KMS-11 (cell line): ENCODE data around the gene NT5DC1.

Source experiments
- H2AFZ ChIP-seq: fragments of 200-600 bp; sonication (generic); 2 replicates; pipeline ENCODE4 v1.6.1; 2016; ENCODE audit warnings: antibody characterized with exemption, mixed run types, low read depth
- H3K27ac ChIP-seq: fragments of 200-600 bp; sonication (generic); 2 replicates; pipeline ENCODE4 v1.6.1; 2016; ENCODE audit warnings: mild to moderate bottlenecking, mixed run types
- H3K27me3 ChIP-seq: fragments of 200-600 bp; sonication (generic); 2 replicates; pipeline ENCODE4 v1.6.1; 2017; ENCODE audit warnings: mild to moderate bottlenecking, low read depth, mixed run types, moderate library complexity; ENCODE audit not compliant: insufficient read depth
- H3K36me3 ChIP-seq: fragments of 200-600 bp; sonication (generic); 2 replicates; pipeline ENCODE4 v1.6.1; 2017; ENCODE audit warnings: mild to moderate bottlenecking, mixed run types; ENCODE audit not compliant: insufficient read depth
- H3K4me1 ChIP-seq: fragments of 200-600 bp; sonication (generic); 2 replicates; pipeline ENCODE4 v1.6.1; 2016; ENCODE audit warnings: mild to moderate bottlenecking, low read depth, mixed run types; ENCODE audit not compliant: poor library complexity, severe bottlenecking
- H3K4me2 ChIP-seq: fragments of 200-600 bp; sonication (generic); 2 replicates; pipeline ENCODE4 v1.7.0; 2016; ENCODE audit warnings: mild to moderate bottlenecking, mixed run types
- H3K4me3 ChIP-seq: fragments of 200-600 bp; sonication (generic); IDR thresholded peaks from 2 replicates; pipeline ENCODE4 v1.6.1; 2017; ENCODE audit warnings: low read depth, low read length, mixed read lengths; ENCODE audit not compliant: insufficient read depth
- H3K79me2 ChIP-seq: fragments of 200-600 bp; sonication (generic); 2 replicates; pipeline ENCODE4 v1.6.1; 2016; ENCODE audit warnings: low read depth, mixed run types; ENCODE audit not compliant: insufficient read depth
- H3K9ac ChIP-seq: fragments of 200-600 bp; sonication (generic); 2 replicates; pipeline ENCODE4 v1.6.1; 2016; ENCODE audit warnings: mild to moderate bottlenecking, mixed run types
- H4K20me1 ChIP-seq: fragments of 200-600 bp; sonication (generic); 2 replicates; pipeline ENCODE4 v1.6.1; 2016; ENCODE audit warnings: mild to moderate bottlenecking, mixed run types; ENCODE audit not compliant: insufficient read depth
- TF ChIP-seq, protein P1 (sequence below): fragments of 200-600 bp; sonication (generic); conservative IDR thresholded peaks from 2 replicates; pipeline ENCODE4 v1.6.1; 2017; ENCODE audit warnings: low read depth, mild to moderate bottlenecking, antibody characterized with exemption, low read length, moderate library complexity, mixed read lengths

NT5DC1 gene

DNA sequence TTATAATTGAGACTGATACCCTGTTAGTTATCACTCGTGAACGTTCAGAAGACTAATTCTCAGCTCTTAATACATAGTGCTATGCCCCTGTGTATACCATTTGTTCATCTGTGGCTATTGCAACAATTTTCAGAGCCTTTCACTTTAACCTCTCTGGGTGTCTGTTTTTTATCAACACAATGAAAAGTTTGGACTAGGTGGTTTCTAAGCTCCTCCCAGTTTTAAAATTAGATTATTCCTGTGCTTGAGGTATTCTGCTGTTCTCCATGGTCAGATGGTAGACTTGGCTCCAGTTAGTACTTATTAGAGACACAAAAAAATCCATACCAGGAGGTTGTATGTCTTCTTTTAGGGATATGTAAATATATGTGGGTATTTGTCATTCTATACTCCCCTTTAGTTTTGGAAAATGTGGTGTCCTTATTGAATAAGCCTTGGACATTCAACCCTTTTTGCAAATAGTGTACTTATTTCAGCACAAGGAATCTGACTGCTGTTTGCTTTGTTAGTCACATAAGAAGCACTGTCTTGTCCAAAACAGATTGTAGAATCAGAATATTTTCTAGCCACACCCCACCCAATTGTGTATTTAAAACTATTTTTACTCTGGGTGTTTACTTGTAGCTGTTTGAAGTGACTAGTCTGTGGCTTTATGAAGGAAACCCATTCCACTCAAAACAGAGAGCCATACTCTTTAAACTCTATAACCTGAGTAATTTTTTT is 27.3 kb downstream of the NT5DC1 start:
- TF ChIP-seq, protein P1, sequence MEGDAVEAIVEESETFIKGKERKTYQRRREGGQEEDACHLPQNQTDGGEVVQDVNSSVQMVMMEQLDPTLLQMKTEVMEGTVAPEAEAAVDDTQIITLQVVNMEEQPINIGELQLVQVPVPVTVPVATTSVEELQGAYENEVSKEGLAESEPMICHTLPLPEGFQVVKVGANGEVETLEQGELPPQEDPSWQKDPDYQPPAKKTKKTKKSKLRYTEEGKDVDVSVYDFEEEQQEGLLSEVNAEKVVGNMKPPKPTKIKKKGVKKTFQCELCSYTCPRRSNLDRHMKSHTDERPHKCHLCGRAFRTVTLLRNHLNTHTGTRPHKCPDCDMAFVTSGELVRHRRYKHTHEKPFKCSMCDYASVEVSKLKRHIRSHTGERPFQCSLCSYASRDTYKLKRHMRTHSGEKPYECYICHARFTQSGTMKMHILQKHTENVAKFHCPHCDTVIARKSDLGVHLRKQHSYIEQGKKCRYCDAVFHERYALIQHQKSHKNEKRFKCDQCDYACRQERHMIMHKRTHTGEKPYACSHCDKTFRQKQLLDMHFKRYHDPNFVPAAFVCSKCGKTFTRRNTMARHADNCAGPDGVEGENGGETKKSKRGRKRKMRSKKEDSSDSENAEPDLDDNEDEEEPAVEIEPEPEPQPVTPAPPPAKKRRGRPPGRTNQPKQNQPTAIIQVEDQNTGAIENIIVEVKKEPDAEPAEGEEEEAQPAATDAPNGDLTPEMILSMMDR = no peak
- no peak overlapping the region for H3K4me2 ChIP-seq

DNA sequence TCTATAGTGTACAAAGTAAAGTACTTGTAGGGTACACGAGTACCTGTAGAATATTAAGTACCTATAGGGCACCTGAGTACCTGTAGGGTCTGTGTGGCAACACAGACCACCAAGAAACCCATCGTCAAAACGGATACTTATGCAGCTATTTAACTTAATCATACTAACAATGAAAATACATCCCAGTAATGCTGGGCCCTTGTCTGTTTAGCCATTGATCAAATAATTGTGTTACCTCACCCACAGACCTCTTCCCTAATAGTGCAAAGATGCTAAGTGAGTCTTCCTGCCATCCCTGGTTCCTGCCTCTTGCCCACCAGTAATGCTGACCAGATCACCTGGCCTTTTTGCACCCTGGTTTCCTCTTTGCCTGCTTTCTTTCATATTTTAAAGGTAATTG is 32.8 kb downstream of the NT5DC1 start:
- no peaks in the 10 kb centered on the region for H3K27me3 ChIP-seq
- no peaks in the 10 kb centered on the region for H3K79me2 ChIP-seq
- H3K27ac ChIP-seq = no peak overlapping the region
- TF ChIP-seq, protein P1 = no peak
- no peaks in the 10 kb centered on the region for H4K20me1 ChIP-seq
- no peak overlapping the region for H3K4me3 ChIP-seq
- no peaks in the 10 kb centered on the region for H3K4me1 ChIP-seq
- H3K9ac ChIP-seq = no peak overlapping the region
- no peaks in the 10 kb centered on the region for H3K36me3 ChIP-seq
- no peak overlapping the region for H3K4me2 ChIP-seq
- no peak overlapping the region for H2AFZ ChIP-seq

More for the DNA sequence above, 27.3 kb downstream of the NT5DC1 start:
- Histone ChIP-seq H3K4me3 (no peak overlapping the region), H3K36me3 (no peaks in the 10 kb centered on the region), H3K79me2 (no peaks in the 10 kb centered on the region), H3K27ac (no peak overlapping the region), H4K20me1 (no peaks in the 10 kb centered on the region), H3K27me3 (no peaks in the 10 kb centered on the region), H2AFZ (no peak overlapping the region), H3K4me1 (no peaks in the 10 kb centered on the region), H3K9ac (no peak overlapping the region)

DNA sequence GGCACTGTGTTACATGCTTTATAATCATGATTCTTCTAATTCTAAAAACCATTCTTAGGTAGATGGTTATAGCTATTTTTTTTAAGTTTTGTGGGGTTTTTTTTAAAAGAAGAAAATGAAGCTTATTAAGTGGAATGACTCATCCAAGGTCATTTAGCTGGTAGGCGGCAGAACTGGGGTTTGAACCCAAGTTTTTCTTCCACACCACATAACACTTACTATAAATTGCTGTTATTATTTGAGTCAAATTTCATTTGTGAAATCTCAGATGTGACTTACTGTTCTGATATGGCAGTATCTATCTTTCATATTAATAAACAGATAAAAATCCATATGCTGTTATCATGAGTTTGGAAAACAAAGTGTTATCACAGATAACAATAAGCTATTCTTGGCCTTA is 35.7 kb downstream of the NT5DC1 start:
- Histone ChIP-seq H4K20me1 (no peaks in the 10 kb centered on the region), H3K27ac (no peak overlapping the region), H3K27me3 (no peaks in the 10 kb centered on the region), H3K4me3 (no peak overlapping the region), H3K9ac (no peak overlapping the region), H3K79me2 (no peaks in the 10 kb centered on the region), H2AFZ (no peak overlapping the region), H3K36me3 (no peaks in the 10 kb centered on the region), H3K4me2 (no peak overlapping the region), H3K4me1 (no peaks in the 10 kb centered on the region)
- TF ChIP-seq, protein P1 = no peak

DNA sequence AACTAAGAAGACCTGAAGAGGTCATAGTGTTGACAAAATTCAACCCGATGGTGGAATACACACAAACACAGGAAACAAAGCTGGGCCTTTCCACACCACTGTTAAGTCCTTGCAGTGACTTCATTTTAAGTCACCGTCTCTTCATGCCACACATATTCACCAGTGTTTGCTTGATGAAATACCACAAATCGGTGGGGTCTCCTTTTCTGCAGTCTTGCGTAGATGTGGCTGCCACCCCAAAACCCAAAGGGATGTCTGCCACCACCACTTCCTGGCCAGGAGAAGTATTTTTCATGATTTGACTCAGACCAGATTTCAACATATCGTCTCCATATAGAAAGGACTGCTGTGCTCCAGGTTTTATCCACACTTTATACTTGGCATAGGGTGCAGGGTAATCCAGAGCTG is 36.3 kb downstream of the NT5DC1 start:
- Histone ChIP-seq H3K36me3 (no peaks in the 10 kb centered on the region), H3K27ac (no peak overlapping the region), H3K4me3 (no peak overlapping the region), H3K9ac (no peak overlapping the region), H3K4me2 (no peak overlapping the region), H4K20me1 (no peaks in the 10 kb centered on the region), H3K79me2 (no peaks in the 10 kb centered on the region), H3K4me1 (no peaks in the 10 kb centered on the region), H3K27me3 (no peaks in the 10 kb centered on the region), H2AFZ (no peak overlapping the region)
- TF ChIP-seq, protein P1 = no peak
